WTC11 (cell line): Measurements from ENCODE around the gene BIRC2. TPM values are rescaled to one million over a fixed set of nuclear protein-coding genes. Genes with fewer than 3 reads are reported as not detected.

ENCODE experiments used
- ATAC-seq: fragments of 200-7000 bp; cut with Tn5 transposase; 2 replicates; pipeline ENCODE4 v1.10.0; 2021; ENCODE audit warnings: mild to moderate bottlenecking, moderate library complexity
- Bru-seq: library from RNA; stranded (reverse); fragments of 400-500 nt; gene quantifications from one replicate; lab custom pipeline; 2021; lab: Mats Ljungman, UMichigan
- CTCF ChIA-PET: fragments of 300-600 bp; sonication (Branson Sonifier 250); formaldehyde crosslinking; loops from one replicate; lab custom pipeline; 2021; ENCODE audit warnings: antibody characterized with exemption; lab: Charles Lee
- POLR2A ChIA-PET: fragments of 350-600 bp; sonication (Branson Sonifier 250); formaldehyde crosslinking; loops from one replicate; lab custom pipeline; 2021; ENCODE audit warnings: antibody characterized with exemption; lab: Charles Lee
- DNase-seq: peaks from one replicate; pipeline ENCODE4 v3.0.0; 2021; ENCODE audit warnings: low spot score
- H3K27ac Mint-ChIP-seq: 2 replicates; pipeline ENCODE4 v1.8.0; 2021; ENCODE audit warnings: mixed read lengths
- H3K27me3 Mint-ChIP-seq: 2 replicates; pipeline ENCODE4 v1.8.0; 2021; ENCODE audit warnings: low read depth, mild to moderate bottlenecking, moderate library complexity, mixed read lengths
- H3K36me3 Mint-ChIP-seq: 2 replicates; pipeline ENCODE4 v1.8.0; 2021; ENCODE audit warnings: mixed read lengths
- H3K4me1 Mint-ChIP-seq: 2 replicates; pipeline ENCODE4 v1.8.0; 2022; ENCODE audit warnings: mixed read lengths
- H3K4me3 Mint-ChIP-seq: 2 replicates; pipeline ENCODE4 v1.8.0; 2021; ENCODE audit warnings: mild to moderate bottlenecking, moderate library complexity, mixed read lengths
- H3K9me3 Mint-ChIP-seq: 2 replicates; pipeline ENCODE4 v1.8.0; 2021; ENCODE audit warnings: mixed read lengths
- CREB1 ChIP-seq: sonication (generic); formaldehyde crosslinking; IDR thresholded peaks from 2 replicates; pipeline ENCODE4 v1.8.0; 2023; ENCODE audit warnings: mild to moderate bottlenecking, missing genetic modification reagents
- ETV6 ChIP-seq: sonication (generic); formaldehyde crosslinking; IDR thresholded peaks from 2 replicates; pipeline ENCODE4 v1.8.1; 2022; ENCODE audit warnings: mild to moderate bottlenecking, missing genetic modification reagents
- FOXJ3 ChIP-seq: sonication (generic); formaldehyde crosslinking; IDR thresholded peaks from 2 replicates; pipeline ENCODE4 v1.9.0; 2021; ENCODE audit warnings: missing genetic modification reagents, mild to moderate bottlenecking, borderline replicate concordance
- FOXK1 ChIP-seq: sonication (generic); formaldehyde crosslinking; IDR thresholded peaks from 2 replicates; pipeline ENCODE4 v1.8.0; 2022; ENCODE audit warnings: mild to moderate bottlenecking, moderate library complexity, missing genetic modification reagents
- FOXP1 ChIP-seq: sonication (generic); formaldehyde crosslinking; IDR thresholded peaks from 2 replicates; pipeline ENCODE4 v1.8.0; 2022; ENCODE audit warnings: missing genetic modification reagents, mild to moderate bottlenecking, moderate library complexity, borderline replicate concordance
- GABPB1 ChIP-seq: sonication (generic); formaldehyde crosslinking; IDR thresholded peaks from 2 replicates; pipeline ENCODE4 v1.8.1; 2023; ENCODE audit warnings: mild to moderate bottlenecking, missing genetic modification reagents
- HMGXB4 ChIP-seq: sonication (generic); formaldehyde crosslinking; IDR thresholded peaks from 2 replicates; pipeline ENCODE4 v1.8.1; 2023; ENCODE audit warnings: mild to moderate bottlenecking, moderate library complexity, missing genetic modification reagents
- IRF2 ChIP-seq: sonication (generic); formaldehyde crosslinking; IDR thresholded peaks from 2 replicates; pipeline ENCODE4 v1.8.0; 2022; ENCODE audit warnings: low read depth, missing genetic modification reagents, borderline replicate concordance
- MYBL2 ChIP-seq: sonication (generic); formaldehyde crosslinking; IDR thresholded peaks from 2 replicates; pipeline ENCODE4 v1.8.1; 2023; ENCODE audit warnings: mild to moderate bottlenecking, moderate library complexity, missing genetic modification reagents
- NFE2L1 ChIP-seq: sonication (generic); formaldehyde crosslinking; IDR thresholded peaks from 2 replicates; pipeline ENCODE4 v1.8.1; 2023; ENCODE audit warnings: missing genetic modification reagents
- NFYB ChIP-seq: sonication (generic); formaldehyde crosslinking; conservative IDR thresholded peaks from 2 replicates; pipeline ENCODE4 v1.8.0; 2022; ENCODE audit warnings: low read depth, missing genetic modification reagents
- NR1H2 ChIP-seq: sonication (generic); formaldehyde crosslinking; IDR thresholded peaks from 2 replicates; pipeline ENCODE4 v1.9.0; 2021; ENCODE audit warnings: mild to moderate bottlenecking, moderate library complexity, missing genetic modification reagents
- RELA ChIP-seq: sonication (generic); formaldehyde crosslinking; IDR thresholded peaks from 2 replicates; pipeline ENCODE4 v1.8.1; 2022; ENCODE audit warnings: missing genetic modification reagents, mild to moderate bottlenecking, borderline replicate concordance
- SP1 ChIP-seq: sonication (generic); formaldehyde crosslinking; conservative IDR thresholded peaks from 2 replicates; pipeline ENCODE4 v1.8.1; 2022; ENCODE audit warnings: missing genetic modification reagents
- TP53 ChIP-seq: sonication (generic); formaldehyde crosslinking; IDR thresholded peaks from 2 replicates; pipeline ENCODE4 v1.8.1; 2023; ENCODE audit warnings: mild to moderate bottlenecking, missing genetic modification reagents
- ZNF396 ChIP-seq: fragments of 250-450 bp; sonication (Bioruptor Pico); IDR thresholded peaks from 2 replicates; pipeline ENCODE4 v1.8.0; 2021; ENCODE audit warnings: mild to moderate bottlenecking, moderate library complexity, borderline replicate concordance
- ZNF423 ChIP-seq: fragments of 250-450 bp; sonication (Bioruptor Pico); IDR thresholded peaks from 2 replicates; pipeline ENCODE4 v2.1.2; 2022; ENCODE audit warnings: mild to moderate bottlenecking, moderate library complexity
- ZNF532 ChIP-seq: fragments of 250-450 bp; sonication (Bioruptor Pico); IDR thresholded peaks from 2 replicates; pipeline ENCODE4 v1.9.0; 2021; ENCODE audit warnings: mild to moderate bottlenecking, borderline replicate concordance
- long read RNA-seq, 3 experiments: library from RNA in 1 of 3; library from capped mRNA in 1 of 3; library from polyadenylated mRNA in 1 of 3; unstranded in 2 of 3; stranded (forward) in 1 of 3; transcript quantifications; one replicate each; pipeline ENCODE4 v2.0.0, GENCODE V29; 2021
- total RNA-seq: library from RNA; stranded (reverse); gene quantifications from 3 replicates; pipeline ENCODE4 v1.2.3, GENCODE V29; 2021
- TF ChIP-seq, protein P1 (sequence below): sonication (generic); formaldehyde crosslinking; conservative IDR thresholded peaks from 2 replicates; pipeline ENCODE4 v1.8.1; 2022; ENCODE audit warnings: mild to moderate bottlenecking, missing genetic modification reagents
- TF ChIP-seq, protein P2 (sequence below): sonication (generic); formaldehyde crosslinking; IDR thresholded peaks from 2 replicates; pipeline ENCODE4 v1.8.1; 2022; ENCODE audit warnings: low read depth, missing genetic modification reagents, borderline replicate concordance
- TF ChIP-seq, protein P3 (sequence below): sonication (generic); formaldehyde crosslinking; IDR thresholded peaks from 2 replicates; pipeline ENCODE4 v1.8.1; 2023; ENCODE audit warnings: mild to moderate bottlenecking, missing genetic modification reagents, borderline replicate concordance
- TF ChIP-seq, protein P4 (sequence below): sonication (generic); formaldehyde crosslinking; IDR thresholded peaks from 2 replicates; pipeline ENCODE4 v1.8.1; 2023; ENCODE audit warnings: mild to moderate bottlenecking, missing genetic modification reagents

Gene BIRC2
- total RNA-seq = 22.3 to 24.3 TPM (median 23.3 TPM) in 3 replicates
- Bru-seq, nascent RNA = percentile 83 among the genes with signal in this experiment
- long read RNA-seq, experiment 1, transcript BIRC2-208 (10 exons, 2,617 nt) = minor isoform, 23 of 225 reads
- long read RNA-seq, experiment 1, transcript BIRC2-201 (9 exons, 3,743 nt) = major isoform, 123 of 225 reads
- long read RNA-seq, experiment 1, partial matches to known transcripts = 19 of 225 reads
- long read RNA-seq, experiment 1, other reads (novel, unspliced or antisense) = 60 of 225 reads
- long read RNA-seq, experiment 2, transcript BIRC2-201 (9 exons, 3,743 nt) = major isoform, 6 of 31 reads
- long read RNA-seq, experiment 2, partial matches to known transcripts = 13 of 31 reads
- long read RNA-seq, experiment 2, other reads (novel, unspliced or antisense) = 12 of 31 reads
- long read RNA-seq, experiment 3, transcript BIRC2-201 (9 exons, 3,743 nt) = major isoform, 5 of 21 reads
- long read RNA-seq, experiment 3, partial matches to known transcripts = 0 of 21 reads
- long read RNA-seq, experiment 3, other reads (novel, unspliced or antisense) = 15 of 21 reads

- Mint-ChIP-seq H3K9me3 (no peaks in the 10 kb centered on the region), H3K4me1 (peaks cover 18% of the 10 kb centered on the region), H3K27ac (peak within 1 kb of the TSS; percentile 96), H3K4me3 (peak within 1 kb of the TSS; percentile 97), H3K36me3 (peaks cover 5% of the 10 kb centered on the region; the same call in 1 of the 2 replicates), H3K27me3 (no peaks in the 10 kb centered on the region)
- ATAC-seq (peak; percentile 95), DNase-seq (peak; percentile 96)
- ChIA-PET CTCF (interaction anchor here (0.9 kb wide), 1 partner anchor 172 kb away, joined by 5 read pairs; no protein-coding TSS in a partner anchor), POLR2A (no interaction called here)
- TF ChIP-seq ZNF532 (no peak), CREB1 (0 out of 2 replicates have a peak, but pooled peaks have one; percentile 13), ETV6 (CRISPR knock-in tag) (peak; percentile 91), SP1 (CRISPR knock-in tag) (peak; percentile 82), HMGXB4 (CRISPR knock-in tag) (peak; percentile 99), NFE2L1 (CRISPR knock-in tag) (peak; percentile 79; the same call in 1 of the 2 replicates), MYBL2 (CRISPR knock-in tag) (peak; percentile 93), IRF2 (CRISPR knock-in tag) (no peak), NR1H2 (CRISPR knock-in tag) (no peak), ZNF396 (CRISPR knock-in tag) (no peak), GABPB1 (CRISPR knock-in tag) (peak; percentile 80), TP53 (CRISPR knock-in tag) (peak; percentile 66; the same call in 1 of the 2 replicates), ZNF423 (no peak), RELA (CRISPR knock-in tag) (peak; percentile 30; the same call in 1 of the 2 replicates), FOXP1 (CRISPR knock-in tag) (peak; percentile 94; the same call in 1 of the 2 replicates), FOXJ3 (CRISPR knock-in tag) (no peak), FOXK1 (CRISPR knock-in tag) (peak; percentile 74; the same call in 1 of the 2 replicates), NFYB (0 out of 2 replicates have a peak, but pooled peaks have one; percentile 17)
- TF ChIP-seq, protein P1, sequence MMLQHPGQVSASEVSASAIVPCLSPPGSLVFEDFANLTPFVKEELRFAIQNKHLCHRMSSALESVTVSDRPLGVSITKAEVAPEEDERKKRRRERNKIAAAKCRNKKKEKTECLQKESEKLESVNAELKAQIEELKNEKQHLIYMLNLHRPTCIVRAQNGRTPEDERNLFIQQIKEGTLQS (CRISPR knock-in tag) = no peak
- TF ChIP-seq, protein P2, sequence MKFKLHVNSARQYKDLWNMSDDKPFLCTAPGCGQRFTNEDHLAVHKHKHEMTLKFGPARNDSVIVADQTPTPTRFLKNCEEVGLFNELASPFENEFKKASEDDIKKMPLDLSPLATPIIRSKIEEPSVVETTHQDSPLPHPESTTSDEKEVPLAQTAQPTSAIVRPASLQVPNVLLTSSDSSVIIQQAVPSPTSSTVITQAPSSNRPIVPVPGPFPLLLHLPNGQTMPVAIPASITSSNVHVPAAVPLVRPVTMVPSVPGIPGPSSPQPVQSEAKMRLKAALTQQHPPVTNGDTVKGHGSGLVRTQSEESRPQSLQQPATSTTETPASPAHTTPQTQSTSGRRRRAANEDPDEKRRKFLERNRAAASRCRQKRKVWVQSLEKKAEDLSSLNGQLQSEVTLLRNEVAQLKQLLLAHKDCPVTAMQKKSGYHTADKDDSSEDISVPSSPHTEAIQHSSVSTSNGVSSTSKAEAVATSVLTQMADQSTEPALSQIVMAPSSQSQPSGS = peak; percentile 72; the same call in 1 of the 2 replicates
- TF ChIP-seq, protein P3, sequence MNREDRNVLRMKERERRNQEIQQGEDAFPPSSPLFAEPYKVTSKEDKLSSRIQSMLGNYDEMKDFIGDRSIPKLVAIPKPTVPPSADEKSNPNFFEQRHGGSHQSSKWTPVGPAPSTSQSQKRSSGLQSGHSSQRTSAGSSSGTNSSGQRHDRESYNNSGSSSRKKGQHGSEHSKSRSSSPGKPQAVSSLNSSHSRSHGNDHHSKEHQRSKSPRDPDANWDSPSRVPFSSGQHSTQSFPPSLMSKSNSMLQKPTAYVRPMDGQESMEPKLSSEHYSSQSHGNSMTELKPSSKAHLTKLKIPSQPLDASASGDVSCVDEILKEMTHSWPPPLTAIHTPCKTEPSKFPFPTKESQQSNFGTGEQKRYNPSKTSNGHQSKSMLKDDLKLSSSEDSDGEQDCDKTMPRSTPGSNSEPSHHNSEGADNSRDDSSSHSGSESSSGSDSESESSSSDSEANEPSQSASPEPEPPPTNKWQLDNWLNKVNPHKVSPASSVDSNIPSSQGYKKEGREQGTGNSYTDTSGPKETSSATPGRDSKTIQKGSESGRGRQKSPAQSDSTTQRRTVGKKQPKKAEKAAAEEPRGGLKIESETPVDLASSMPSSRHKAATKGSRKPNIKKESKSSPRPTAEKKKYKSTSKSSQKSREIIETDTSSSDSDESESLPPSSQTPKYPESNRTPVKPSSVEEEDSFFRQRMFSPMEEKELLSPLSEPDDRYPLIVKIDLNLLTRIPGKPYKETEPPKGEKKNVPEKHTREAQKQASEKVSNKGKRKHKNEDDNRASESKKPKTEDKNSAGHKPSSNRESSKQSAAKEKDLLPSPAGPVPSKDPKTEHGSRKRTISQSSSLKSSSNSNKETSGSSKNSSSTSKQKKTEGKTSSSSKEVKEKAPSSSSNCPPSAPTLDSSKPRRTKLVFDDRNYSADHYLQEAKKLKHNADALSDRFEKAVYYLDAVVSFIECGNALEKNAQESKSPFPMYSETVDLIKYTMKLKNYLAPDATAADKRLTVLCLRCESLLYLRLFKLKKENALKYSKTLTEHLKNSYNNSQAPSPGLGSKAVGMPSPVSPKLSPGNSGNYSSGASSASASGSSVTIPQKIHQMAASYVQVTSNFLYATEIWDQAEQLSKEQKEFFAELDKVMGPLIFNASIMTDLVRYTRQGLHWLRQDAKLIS (CRISPR knock-in tag) = peak; percentile 71; the same call in 1 of the 2 replicates
- TF ChIP-seq, protein P4, sequence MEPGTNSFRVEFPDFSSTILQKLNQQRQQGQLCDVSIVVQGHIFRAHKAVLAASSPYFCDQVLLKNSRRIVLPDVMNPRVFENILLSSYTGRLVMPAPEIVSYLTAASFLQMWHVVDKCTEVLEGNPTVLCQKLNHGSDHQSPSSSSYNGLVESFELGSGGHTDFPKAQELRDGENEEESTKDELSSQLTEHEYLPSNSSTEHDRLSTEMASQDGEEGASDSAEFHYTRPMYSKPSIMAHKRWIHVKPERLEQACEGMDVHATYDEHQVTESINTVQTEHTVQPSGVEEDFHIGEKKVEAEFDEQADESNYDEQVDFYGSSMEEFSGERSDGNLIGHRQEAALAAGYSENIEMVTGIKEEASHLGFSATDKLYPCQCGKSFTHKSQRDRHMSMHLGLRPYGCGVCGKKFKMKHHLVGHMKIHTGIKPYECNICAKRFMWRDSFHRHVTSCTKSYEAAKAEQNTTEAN (CRISPR knock-in tag) = no peak
These were observed at the start of gene BIRC2 for GRCh38 chr11:102346748-102347461. Gene BIRC2, plus strand, starts transcription at chr11:102347214. Its CDS starts 2,641 bp downstream, at chr11:102349855.
